K562 (cell line): ENCODE results near the gene ZCCHC24. TPM values are rescaled to one million over a fixed set of nuclear protein-coding genes. Genes with fewer than 3 reads are reported as not detected.

Experiments
- ATAC-seq: fragments of 200-7000 bp; cut with Tn5 transposase; 3 replicates; pipeline ENCODE4 v1.9.1; 2020; ENCODE audit warnings: moderate library complexity
- BruUV-seq: library from RNA; stranded (reverse); fragments of 400-500 nt; replicated peaks from 2 replicates; lab custom pipeline; 2021; lab: Mats Ljungman, UMichigan
- CTCF ChIA-PET: fragments of 300-600 bp; formaldehyde crosslinking; extraction: SDS; loops from one replicate; lab custom pipeline; 2021; ENCODE audit warnings: low intra/inter-chr PET ratio; lab: Yijun Ruan, JAX
- POLR2A ChIA-PET: fragments of 300-600, 350-650 bp; sonication (Branson Sonifier 250); formaldehyde crosslinking; extraction: SDS; loops from one replicate; lab custom pipeline; 2021; ENCODE audit warnings: antibody characterized with exemption, inconsistent platforms; lab: Yijun Ruan, JAX
- DNase-seq, 4 experiments: peaks; one replicate each; pipeline versions ENCODE4 v3.0.0 to v3.0.0-alpha.2; 2011 to 2018; ENCODE audit warnings: low spot score in 3 of 4, mixed read lengths in 3 of 4; ENCODE audit errors: extremely low read depth in 1 of 4
- FAIRE-seq: peaks from 2 replicates; lab custom pipeline; 2011; peaks lifted over from hg19 to GRCh38; lab: Jason Lieb, UNC
- H2AFZ ChIP-seq: 2 replicates; pipeline ENCODE4 v1.6.0; 2011; ENCODE audit warnings: low read depth, low read length, control low read depth, inconsistent platforms
- H3K27ac ChIP-seq: fragments of 200-600 bp; 3 replicates; pipeline ENCODE4 v1.8.0; 2011; ENCODE audit warnings: low read depth, mild to moderate bottlenecking, control low read depth, inconsistent platforms, low read length, moderate library complexity, mixed read lengths; ENCODE audit errors: extremely low read depth
- H3K27me3 ChIP-seq, 2 experiments: fragments of 300-600 bp in 1 of 2; 2 replicates in 1 of 2; 3 replicates in 1 of 2; pipeline versions ENCODE4 v1.6.0 to v1.8.0; 2011; ENCODE audit warnings: inconsistent platforms in 2 of 2, low read length in 2 of 2, mild to moderate bottlenecking in 1 of 2, mixed read lengths in 1 of 2, moderate library complexity in 1 of 2; ENCODE audit not compliant: control insufficient read depth in 2 of 2, insufficient read depth in 2 of 2
- H3K36me3 ChIP-seq: fragments of 300-600 bp; 3 replicates; pipeline ENCODE4 v1.8.0; 2011; ENCODE audit warnings: mild to moderate bottlenecking, low read length, inconsistent platforms; ENCODE audit not compliant: control insufficient read depth, insufficient read depth
- H3K4me1 ChIP-seq, 2 experiments: fragments of 200-600 bp in 1 of 2; replicated peaks in 1 of 2; 2 replicates in 1 of 2; 3 replicates in 1 of 2; pipeline versions ENCODE4 v1.5.1 to v1.8.0; 2011; ENCODE audit warnings: inconsistent platforms in 2 of 2, low read length in 2 of 2, mild to moderate bottlenecking in 1 of 2, mixed read lengths in 1 of 2, moderate library complexity in 1 of 2; ENCODE audit not compliant: control insufficient read depth in 2 of 2, insufficient read depth in 2 of 2
- H3K4me2 ChIP-seq: 2 replicates; pipeline ENCODE4 v1.6.1; 2011; ENCODE audit warnings: low read length, control low read depth, inconsistent platforms, mixed read lengths; ENCODE audit not compliant: insufficient read depth
- H3K4me3 ChIP-seq: fragments of 200-600 bp; sonication (generic), shearing (Covaris generic); 2 replicates; pipeline ENCODE4 v1.5.1; 2016; ENCODE audit warnings: control low read depth, inconsistent platforms
- H3K79me2 ChIP-seq: fragments of 200-600 bp; 3 replicates; pipeline ENCODE4 v1.8.0; 2011; ENCODE audit warnings: low read length, inconsistent platforms; ENCODE audit not compliant: control insufficient read depth, insufficient read depth
- H3K9ac ChIP-seq, 2 experiments: 2 replicates each; pipeline versions ENCODE4 v1.6.0 to v1.6.1; 2011; ENCODE audit warnings: low read depth in 2 of 2, low read length in 2 of 2, control low read depth in 1 of 2, inconsistent platforms in 1 of 2, mild to moderate bottlenecking in 1 of 2, mixed read lengths in 1 of 2; ENCODE audit not compliant: insufficient read depth in 1 of 2
- H3K9me1 ChIP-seq: one replicate; pipeline ENCODE4 v1.6.0; 2011; ENCODE audit warnings: inconsistent platforms, mild to moderate bottlenecking, low read length, moderate library complexity; ENCODE audit not compliant: control insufficient read depth, insufficient read depth
- H3K9me3 ChIP-seq: replicated peaks from 2 replicates; pipeline ENCODE4 v1.5.1; 2011; ENCODE audit warnings: low read depth, low read length, inconsistent platforms; ENCODE audit not compliant: control insufficient read depth, insufficient read depth
- H4K20me1 ChIP-seq: replicated peaks from 2 replicates; pipeline ENCODE4 v1.6.1; 2011; ENCODE audit warnings: low read length, inconsistent platforms, mixed read lengths; ENCODE audit not compliant: control insufficient read depth, insufficient read depth
- FUS ChIP-seq: fragments of 200-400 bp; formaldehyde crosslinking; optimal IDR thresholded peaks from 2 replicates; pipeline ENCODE3; 2017; ENCODE audit warnings: low read depth, low read length
- KDM4B ChIP-seq, 2 experiments: fragments of 450-650 bp in 1 of 2; sonication (generic) in 1 of 2; IDR thresholded peaks; 2 replicates each; pipeline ENCODE4 v1.6.1; 2016 to 2017; ENCODE audit warnings: borderline replicate concordance in 2 of 2, antibody characterized with exemption in 1 of 2, low read depth in 1 of 2, mild to moderate bottlenecking in 1 of 2
- PCBP2 ChIP-seq: fragments of 200-400 bp; formaldehyde crosslinking; IDR thresholded peaks from 2 replicates; pipeline ENCODE4 v1.6.1; 2018; ENCODE audit warnings: low read length, low read depth, mild to moderate bottlenecking, moderate library complexity; ENCODE audit not compliant: poor library complexity, severe bottlenecking
- SIRT6 ChIP-seq: IDR thresholded peaks from one replicate; pipeline ENCODE4 v1.6.1; 2012; ENCODE audit warnings: low read depth, mild to moderate bottlenecking, control low read depth, inconsistent platforms, low read length, moderate library complexity
- SRSF1 ChIP-seq: fragments of 200-400 bp; formaldehyde crosslinking; IDR thresholded peaks from 2 replicates; pipeline ENCODE4 v1.6.1; 2017; ENCODE audit warnings: mild to moderate bottlenecking, low read depth, low read length, moderate library complexity
- ZBTB1 ChIP-seq: sonication (generic); formaldehyde crosslinking; IDR thresholded peaks from 2 replicates; pipeline ENCODE4 v1.8.1; 2023; ENCODE audit warnings: missing genetic modification reagents, low read depth, mild to moderate bottlenecking, borderline replicate concordance
- ZNF830 ChIP-seq: fragments of 250-450 bp; sonication (Bioruptor Pico); IDR thresholded peaks from 2 replicates; pipeline ENCODE4 v1.5.0; 2021; ENCODE audit warnings: mild to moderate bottlenecking
- WGBS: fragments of 100-300 bp; shearing (Covaris generic); methylation state at CpG from one replicate; pipeline ENCODE4 v1.1.6; 2016; ENCODE audit warnings: low coverage, mixed read lengths; ENCODE audit not compliant: insufficient coverage; ENCODE audit errors: missing lambda C conversion rate; 5-methylcytosine and 5-hydroxymethylcytosine counted together
- in situ Hi-C: fragments of 300-500 bp; cut with MboI; formaldehyde crosslinking; loops from 4 replicates; pipeline ENCODE4 v1.15.0; 2018; ENCODE audit warnings: inconsistent platforms, mixed read lengths
- intact Hi-C: fragments of 100-400 bp; cut with micrococcal nuclease; formaldehyde crosslinking; loops from 2 replicates; pipeline ENCODE4 v1.14.2; 2022
- polyA plus RNA-seq, 8 experiments: library from polyadenylated mRNA; depleted of rRNA in 4 of 8; stranded (reverse) in 5 of 8; unstranded in 3 of 8; fragments of >200 nt; fragmentation: Nextera tagmentation in 2 of 8; fragmentation: Illumina TruSeq in 1 of 8; extraction: Ambion mirVana in 2 of 8; extraction: Trizol in 1 of 8; gene quantifications; 2 replicates each; pipeline versions ENCODE4 v1.2.1 to v1.2.3, GENCODE V29; 2011 to 2014; ENCODE audit warnings: inconsistent platforms in 1 of 8, missing spikeins in 1 of 8
- total RNA-seq, 7 experiments: library from RNA; depleted of rRNA in 6 of 7; stranded (reverse); fragments of >200 nt in 6 of 7; fragmentation: Illumina TruSeq in 2 of 7; extraction: Trizol in 2 of 7; gene quantifications; 2 replicates each; pipeline versions ENCODE4 v1.2.1 to v1.2.3, GENCODE V29; 2011 to 2021; ENCODE audit warnings: low replicate concordance in 1 of 7
- TF ChIP-seq, protein P1 (sequence below), 3 experiments: fragments of 200-800 bp in 1 of 3; sonication (Bioruptor generic) in 1 of 3; sonication (generic) in 1 of 3; formaldehyde crosslinking in 1 of 3; IDR thresholded peaks; 2 replicates each; pipeline versions ENCODE4 v1.6.1 to v1.8.0; 2016 to 2022; ENCODE audit warnings: mild to moderate bottlenecking in 2 of 3, missing compliant biosample characterization in 2 of 3, missing genetic modification characterization in 2 of 3, missing genetic modification reagents in 1 of 3
- TF ChIP-seq, protein P2 (sequence below): fragments of 450-650 bp; IDR thresholded peaks from 2 replicates; pipeline ENCODE4 v1.6.1; 2017; ENCODE audit warnings: antibody characterized with exemption

The ZCCHC24 gene
- total and polyA plus RNA-seq, 9 of the 15 experiments (the other 6 are each of a cell fraction or from before 2014, with no cell fraction given): 0.84 to 11.0 (median 4.6) TPM

DNA sequence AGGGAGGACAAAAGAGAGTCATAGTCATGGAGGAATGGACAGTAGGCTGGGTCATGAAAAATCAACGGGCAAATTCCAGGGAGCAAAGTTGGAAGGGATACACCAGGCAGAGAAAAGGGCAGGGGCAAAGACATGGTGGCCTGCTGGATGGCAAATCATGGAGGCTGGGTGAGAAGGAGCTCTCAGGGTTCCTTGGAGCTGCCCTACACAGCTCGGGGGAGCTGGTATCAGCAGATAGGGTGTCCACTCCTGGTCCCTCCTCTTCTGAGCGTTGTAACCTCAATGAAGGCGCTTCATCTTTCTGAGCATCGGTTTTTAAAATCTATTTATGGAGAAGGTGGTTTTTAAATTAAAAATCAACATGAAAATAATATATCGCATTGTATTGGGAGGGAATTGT, 39.1 kb upstream of the ZCCHC24 start (continued):
- no peak for TF ChIP-seq PCBP2
- TF ChIP-seq SRSF1: no peak
- no peak for TF ChIP-seq KDM4B (IDR thresholded peaks at IDR 0.05; ENCODE audit: borderline replicate concordance in 2 of 2, low read depth in 1 of 2)

DNA sequence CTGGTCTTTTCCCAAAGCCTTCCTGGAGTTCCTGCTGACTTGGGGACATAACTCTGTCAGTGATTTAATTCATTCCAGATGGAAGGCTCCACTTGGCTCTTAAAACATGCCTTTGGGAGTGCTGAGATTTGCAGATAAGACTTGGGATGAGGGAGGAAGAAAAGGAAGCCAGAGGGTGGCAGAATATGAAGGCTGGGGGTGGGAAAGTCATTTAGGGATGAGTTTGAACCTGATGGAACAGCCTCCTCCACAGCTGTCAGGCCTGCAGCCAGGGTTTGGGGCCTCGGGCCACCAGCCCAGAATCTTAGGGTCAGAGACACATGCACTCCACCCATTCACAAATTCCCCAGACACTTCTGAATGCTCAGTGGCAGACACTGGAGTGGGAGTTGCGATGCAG, 38.5 kb upstream of the ZCCHC24 start:
- no TSS peak for BruUV-seq
- in situ Hi-C loops: no loop called here
- no peaks in the 10 kb centered on the region for H3K9me1 ChIP-seq
- H3K9ac ChIP-seq: no peak overlapping the region; a peak in 1 of 4 replicates
- 3% methylated on average over 2 of the region's 2 CpGs for WGBS
- TF ChIP-seq SIRT6 (no peak), FUS (no peak), ZBTB1 (CRISPR knock-in tag) (no peak), ZNF830 (CRISPR knock-in tag) (no peak)
- TF ChIP-seq, protein P1, sequence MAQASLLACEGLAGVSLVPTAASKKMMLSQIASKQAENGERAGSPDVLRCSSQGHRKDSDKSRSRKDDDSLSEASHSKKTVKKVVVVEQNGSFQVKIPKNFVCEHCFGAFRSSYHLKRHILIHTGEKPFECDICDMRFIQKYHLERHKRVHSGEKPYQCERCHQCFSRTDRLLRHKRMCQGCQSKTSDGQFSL (CRISPR knock-in tag; IDR thresholded peaks at IDR 0.05): no peak
- TF ChIP-seq, protein P1 (tag; IDR thresholded peaks at IDR 0.05): no peak
- TF ChIP-seq, protein P2, sequence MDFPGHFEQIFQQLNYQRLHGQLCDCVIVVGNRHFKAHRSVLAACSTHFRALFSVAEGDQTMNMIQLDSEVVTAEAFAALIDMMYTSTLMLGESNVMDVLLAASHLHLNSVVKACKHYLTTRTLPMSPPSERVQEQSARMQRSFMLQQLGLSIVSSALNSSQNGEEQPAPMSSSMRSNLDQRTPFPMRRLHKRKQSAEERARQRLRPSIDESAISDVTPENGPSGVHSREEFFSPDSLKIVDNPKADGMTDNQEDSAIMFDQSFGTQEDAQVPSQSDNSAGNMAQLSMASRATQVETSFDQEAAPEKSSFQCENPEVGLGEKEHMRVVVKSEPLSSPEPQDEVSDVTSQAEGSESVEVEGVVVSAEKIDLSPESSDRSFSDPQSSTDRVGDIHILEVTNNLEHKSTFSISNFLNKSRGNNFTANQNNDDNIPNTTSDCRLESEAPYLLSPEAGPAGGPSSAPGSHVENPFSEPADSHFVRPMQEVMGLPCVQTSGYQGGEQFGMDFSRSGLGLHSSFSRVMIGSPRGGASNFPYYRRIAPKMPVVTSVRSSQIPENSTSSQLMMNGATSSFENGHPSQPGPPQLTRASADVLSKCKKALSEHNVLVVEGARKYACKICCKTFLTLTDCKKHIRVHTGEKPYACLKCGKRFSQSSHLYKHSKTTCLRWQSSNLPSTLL: no peak
- TF ChIP-seq, all 486 proteins: peak for 0
- no peak overlapping the region for H2AFZ ChIP-seq
- H3K79me2 ChIP-seq: no peaks in the 10 kb centered on the region
- H4K20me1 ChIP-seq: no peaks in the 10 kb centered on the region; the same call in 1 of the 2 replicates
- H3K27ac ChIP-seq: no peak overlapping the region
- no peak overlapping the region for H3K4me2 ChIP-seq
- FAIRE-seq: no peak
- H3K27me3 ChIP-seq: peaks cover 3 to 10% of the 10 kb centered on the region in 2 experiments; a peak in 3 of 5 replicates
- H3K4me1 ChIP-seq: peaks cover 0 to 7% of the 10 kb centered on the region in 2 experiments; a peak in 2 of 5 replicates
- intact Hi-C loops: no loop called here
- H3K36me3 ChIP-seq: no peaks in the 10 kb centered on the region
- no peak for DNase-seq
- ChIA-PET POLR2A (no interaction called here), CTCF (no interaction called here)
- H3K4me3 ChIP-seq: no peak overlapping the region
- no peak for ATAC-seq
- no peaks in the 10 kb centered on the region for H3K9me3 ChIP-seq
